Fibroblast of skin of abdomen (primary cell): ENCODE data around the gene MFAP2. TPM values are rescaled to one million over a fixed set of nuclear protein-coding genes. Genes with fewer than 3 reads are reported as not detected.

Experiments used
- DNase-seq: peaks from one replicate; pipeline ENCODE4 v3.0.0-alpha.2; 2013
- polyA plus RNA-seq, 2 experiments: library from polyadenylated mRNA; unstranded; fragments of 120-200 nt; gene quantifications; one replicate each; pipeline ENCODE4 v1.2.1, GENCODE V29; 2013; ENCODE audit not compliant: insufficient read length in 2 of 2

Gene MFAP2, protein sequence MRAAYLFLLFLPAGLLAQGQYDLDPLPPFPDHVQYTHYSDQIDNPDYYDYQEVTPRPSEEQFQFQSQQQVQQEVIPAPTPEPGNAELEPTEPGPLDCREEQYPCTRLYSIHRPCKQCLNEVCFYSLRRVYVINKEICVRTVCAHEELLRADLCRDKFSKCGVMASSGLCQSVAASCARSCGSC
- polyA plus RNA-seq (2013, experiment 1 of 2; ENCODE audit: insufficient read length) = 373 TPM
- polyA plus RNA-seq (2013, experiment 2 of 2; ENCODE audit: insufficient read length) = 377 TPM

DNA sequence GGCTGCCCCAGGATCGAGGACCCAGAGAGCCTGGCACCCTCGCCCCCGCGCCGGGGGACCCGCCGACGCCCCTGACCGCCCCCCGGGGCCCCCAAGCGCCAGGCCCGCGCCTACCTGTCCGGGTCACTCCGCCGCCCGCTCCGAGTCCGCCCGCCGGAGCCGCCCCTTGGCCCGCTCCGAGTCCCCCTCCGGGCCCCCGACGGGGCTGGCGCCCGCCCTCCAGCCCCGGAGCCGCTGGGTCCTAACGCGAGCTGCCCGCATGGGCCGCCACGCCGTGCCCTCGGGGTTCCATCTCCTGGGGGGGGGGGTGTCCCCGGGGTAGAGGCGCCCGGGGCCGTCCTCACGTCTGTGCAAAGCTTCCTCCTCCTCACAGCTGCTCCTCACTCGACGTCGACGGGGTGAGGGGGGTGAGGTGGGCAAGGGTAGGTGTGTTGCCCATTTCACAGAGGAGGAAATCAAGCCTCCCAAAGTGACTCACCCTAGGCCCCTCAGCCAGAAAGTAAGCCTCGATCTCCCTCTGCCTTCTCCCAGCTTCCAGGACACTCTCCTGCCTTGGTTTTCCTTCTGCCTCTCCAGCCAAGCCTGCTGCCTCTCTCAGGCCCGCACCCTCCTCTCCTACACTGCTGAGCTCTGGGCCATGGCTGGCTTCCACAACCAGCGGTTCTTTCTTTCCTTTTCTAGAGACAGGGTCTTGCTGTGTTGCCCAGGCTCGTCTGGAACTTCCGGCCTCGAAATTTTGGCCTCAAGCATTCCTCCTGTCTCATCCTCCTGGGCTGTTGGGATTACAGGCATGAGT, at the start of gene MFAP2:
MFAP2 (minus strand) TSS at position 148 of the 796 bp plus-strand sequence. CDS start 2,347 bp downstream, outside the sequence.
- DNase-seq = peak; percentile 62

DNA sequence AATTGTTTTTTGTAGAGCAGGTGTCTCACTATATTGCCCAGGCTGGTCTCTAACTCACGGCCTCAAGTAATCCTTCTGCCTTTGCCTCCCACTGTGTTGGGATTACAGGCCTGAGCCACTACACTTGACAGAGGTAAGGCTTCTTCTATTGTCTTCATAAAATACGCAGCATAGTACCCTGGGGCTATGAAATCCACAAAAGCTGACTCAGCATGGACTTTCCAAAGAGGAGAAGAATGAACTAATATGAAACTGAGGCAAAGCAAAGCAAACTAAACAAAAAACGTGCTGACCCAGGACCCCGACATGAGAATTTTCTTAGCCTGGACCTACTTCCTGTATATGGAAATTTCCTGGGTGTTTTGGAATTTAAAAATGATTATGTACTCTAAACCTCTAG, 49.8 kb upstream of the MFAP2 start:
- DNase-seq = no peak

DNA sequence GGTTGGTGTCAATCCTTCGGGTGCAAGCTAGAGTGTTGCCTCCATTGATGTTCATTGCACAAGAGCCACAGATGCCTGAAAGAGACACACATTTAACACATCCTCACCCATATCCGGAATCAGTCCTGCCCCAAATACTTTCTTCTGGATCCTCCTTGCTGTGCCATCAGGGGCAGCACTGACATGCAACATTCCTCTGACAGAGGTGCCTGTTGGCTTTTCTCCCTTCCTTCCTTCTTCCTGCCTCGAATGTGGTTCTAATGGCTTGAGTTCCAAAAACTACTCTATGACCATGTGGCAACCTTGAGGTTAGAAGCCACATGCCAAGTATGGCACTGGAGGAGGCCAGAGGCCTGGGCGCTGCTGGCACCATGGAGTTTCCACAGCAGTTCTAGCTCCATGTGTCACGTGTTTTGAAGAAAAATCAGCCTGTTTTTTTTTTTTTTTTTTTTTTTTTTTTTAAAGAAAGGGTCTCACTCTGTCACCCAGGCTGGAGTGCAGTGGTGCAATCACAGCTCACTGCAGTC, 48.3 kb upstream of the MFAP2 start:
- DNase-seq = no peak

DNA sequence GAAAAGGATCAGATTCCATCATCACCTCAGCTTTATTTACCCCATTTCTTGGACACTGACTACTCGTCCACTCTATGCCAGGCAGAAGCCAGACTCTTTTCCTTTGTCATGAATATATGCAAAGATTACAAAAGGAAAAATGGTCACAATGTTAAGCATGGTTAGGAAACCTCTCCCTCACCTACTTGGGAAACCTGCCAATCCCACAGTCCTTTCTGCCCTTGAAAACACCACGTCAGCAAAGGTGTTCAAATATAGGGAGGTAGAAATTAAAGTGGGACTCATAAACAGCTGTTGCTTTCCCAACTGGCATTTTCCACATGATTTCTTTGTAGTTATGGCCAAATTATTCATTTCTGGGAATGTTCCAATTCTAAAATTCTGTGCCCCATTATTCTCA, 47.5 kb upstream of the MFAP2 start:
- DNase-seq = no peak

DNA sequence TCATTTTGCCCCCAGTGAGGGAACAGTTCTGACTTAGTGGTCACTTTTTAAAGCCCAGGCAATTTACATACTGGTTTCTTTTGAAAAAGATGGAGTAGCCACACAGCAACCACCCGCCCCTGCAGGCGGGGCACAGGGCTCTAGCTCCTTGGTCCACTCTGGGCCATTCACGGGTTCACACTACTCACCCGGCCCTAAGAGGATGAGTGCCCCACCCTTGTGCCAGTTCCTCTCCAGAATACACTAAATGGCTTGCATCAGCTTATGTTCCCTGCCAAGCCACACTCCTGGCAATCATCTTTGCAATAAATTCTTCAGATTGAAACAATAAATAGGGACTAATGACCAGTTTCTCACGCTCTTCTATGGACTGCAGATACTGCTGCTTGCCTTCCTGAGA, 47.0 kb upstream of the MFAP2 start:
- no peak for DNase-seq

DNA sequence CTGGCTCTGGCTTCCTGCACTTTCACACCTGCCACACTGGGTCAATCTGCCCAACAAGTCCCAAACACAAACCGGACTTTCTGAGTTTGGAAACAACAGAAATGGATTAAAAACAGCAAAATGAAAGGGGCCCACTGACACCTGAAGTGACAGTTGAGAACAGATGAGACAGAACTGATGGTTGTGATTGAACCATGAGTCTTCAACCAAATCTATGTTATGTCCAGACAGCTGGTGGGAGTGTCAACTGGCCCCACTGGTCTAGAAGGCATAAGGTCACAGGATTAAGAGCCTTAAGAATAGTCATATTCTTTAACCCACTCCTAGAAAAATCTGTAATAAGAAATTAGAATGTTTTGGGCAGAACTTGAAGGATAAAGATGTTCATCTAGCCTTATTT, 44.3 kb upstream of the MFAP2 start:
- no peak for DNase-seq

DNA sequence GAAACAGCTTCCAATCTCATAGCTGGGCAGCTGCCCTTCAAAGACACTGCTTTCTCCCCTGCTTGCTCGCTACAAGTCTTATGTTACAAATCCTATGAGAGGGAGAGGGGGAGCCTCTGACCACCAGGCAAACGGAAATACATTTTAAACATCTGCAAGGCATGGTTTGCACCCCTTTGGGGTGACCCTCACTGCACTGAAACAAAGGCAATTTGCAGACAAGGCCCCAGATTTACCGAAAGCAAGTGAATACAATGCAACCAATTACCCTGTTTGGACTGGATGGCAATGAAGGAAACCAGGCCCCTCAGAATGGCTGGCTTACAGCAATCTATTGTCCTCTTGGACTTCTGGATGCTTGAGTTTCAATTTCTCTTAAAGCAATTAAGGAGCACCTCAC, 43.2 kb upstream of the MFAP2 start:
- DNase-seq = no peak

DNA sequence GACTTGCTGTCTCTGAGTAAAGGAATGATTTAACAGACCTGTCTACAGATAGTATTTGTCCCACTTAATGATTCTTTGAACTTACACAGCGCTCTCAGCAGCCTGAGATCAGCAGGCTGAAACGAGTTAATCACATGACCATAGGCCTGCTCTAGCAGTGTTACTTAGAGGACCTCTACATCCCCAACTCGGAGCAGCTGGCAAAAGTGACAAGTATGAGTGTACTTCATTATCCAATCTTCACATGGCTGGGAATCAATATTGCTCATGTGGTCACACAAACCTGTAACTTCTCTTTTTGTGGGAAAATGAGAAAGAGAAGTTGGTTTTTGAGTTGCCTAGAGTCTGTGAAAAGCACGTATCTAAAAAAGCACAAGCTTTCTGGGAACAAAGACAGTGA, 42.7 kb upstream of the MFAP2 start:
- no peak for DNase-seq

DNA sequence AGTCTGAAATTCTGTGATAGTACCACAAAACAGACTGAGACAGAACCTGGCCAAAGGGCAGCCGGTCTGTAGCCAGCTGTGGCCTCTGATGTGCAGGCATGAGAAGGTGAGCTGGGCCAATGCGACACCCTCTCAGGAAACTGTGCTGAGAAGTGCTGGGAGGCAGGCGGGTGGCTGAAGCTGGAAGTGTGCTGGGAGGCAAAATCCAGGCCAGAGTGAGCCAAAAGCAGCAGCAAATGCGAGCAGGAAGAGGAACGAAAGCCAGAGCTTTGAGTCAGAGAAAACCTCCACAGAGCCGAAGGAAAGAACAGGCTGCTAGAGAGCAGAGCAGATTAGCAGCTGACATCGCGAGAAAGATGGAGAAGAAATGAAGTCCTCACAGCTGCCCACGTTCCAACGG, 41.5 kb upstream of the MFAP2 start:
- no peak for DNase-seq

DNA sequence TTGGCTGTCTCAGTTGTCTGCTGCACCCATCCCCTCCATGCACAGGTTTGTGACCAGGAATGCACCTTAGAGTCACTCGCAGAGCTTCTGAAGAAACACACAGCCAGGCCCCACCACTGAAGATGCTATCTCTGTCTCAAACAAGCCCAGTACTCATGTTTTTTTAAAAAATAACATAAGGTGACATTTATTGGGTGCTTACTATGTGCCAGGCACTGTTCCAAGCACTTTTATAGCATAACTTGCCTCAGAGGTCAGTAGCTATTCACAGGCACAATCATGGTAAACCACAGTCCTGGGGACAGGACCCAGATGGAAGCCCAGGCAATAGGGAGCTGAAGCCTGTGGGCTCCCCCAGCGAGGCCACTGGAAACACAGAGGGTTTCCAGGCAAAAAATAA, 40.1 kb upstream of the MFAP2 start:
- no peak for DNase-seq

DNA sequence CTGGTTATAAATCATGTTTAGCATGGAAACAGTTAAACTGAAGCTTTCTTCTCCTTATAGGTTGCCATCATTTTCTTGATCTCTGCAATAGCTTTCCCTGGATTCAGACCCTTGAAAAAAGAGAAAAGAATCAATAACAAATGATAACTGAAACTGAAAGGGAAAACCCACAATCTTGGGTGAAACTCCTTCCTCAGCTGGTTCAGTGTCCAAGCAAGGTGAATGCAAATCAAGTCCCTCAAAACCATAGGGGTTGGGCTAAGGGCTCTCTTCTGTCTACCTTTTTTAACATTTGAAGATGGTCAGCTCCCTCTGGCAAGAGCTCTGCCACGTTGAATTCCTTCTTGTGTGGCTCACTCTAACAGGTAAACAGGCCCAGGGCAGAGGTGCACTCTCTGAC, 38.4 kb upstream of the MFAP2 start:
- DNase-seq = no peak

DNA sequence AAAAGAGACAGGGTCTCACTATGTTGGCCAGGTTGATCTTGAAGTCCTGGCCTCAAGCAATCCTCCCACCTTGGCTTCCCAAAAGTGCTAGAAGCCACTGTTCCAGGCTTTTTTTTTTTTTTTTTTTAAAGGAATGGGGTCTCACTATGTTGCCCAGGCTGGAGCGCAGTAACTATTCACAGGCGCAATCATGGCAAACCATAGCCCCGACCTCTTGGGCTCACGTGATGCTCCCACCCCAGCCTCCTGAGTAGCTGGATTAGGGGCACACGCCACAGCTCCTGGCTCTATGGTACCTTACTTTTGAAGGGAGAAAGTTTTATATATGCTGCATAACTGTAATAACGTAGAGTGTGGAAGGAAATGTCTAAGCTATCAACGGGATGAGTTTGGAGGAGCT, 37.0 kb upstream of the MFAP2 start:
- DNase-seq = no peak

DNA sequence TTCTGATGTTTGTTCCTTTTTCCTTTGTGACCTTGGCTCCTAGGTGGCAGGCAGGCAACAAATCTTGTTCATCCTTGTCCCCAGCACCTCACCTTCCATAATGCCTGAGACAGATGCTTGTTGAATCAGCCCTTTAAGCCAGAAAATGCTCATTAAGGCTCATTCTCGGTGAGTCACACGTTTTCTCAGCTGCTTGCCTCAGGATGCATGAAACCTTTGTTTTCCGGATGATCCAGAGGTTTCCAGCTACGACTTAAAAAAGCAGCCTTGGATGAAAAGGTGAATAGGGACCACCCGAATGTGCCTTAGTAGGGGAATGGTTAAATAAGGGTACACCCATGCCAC, 35.9 kb upstream of the MFAP2 start:
- peak; percentile 58 for DNase-seq

DNA sequence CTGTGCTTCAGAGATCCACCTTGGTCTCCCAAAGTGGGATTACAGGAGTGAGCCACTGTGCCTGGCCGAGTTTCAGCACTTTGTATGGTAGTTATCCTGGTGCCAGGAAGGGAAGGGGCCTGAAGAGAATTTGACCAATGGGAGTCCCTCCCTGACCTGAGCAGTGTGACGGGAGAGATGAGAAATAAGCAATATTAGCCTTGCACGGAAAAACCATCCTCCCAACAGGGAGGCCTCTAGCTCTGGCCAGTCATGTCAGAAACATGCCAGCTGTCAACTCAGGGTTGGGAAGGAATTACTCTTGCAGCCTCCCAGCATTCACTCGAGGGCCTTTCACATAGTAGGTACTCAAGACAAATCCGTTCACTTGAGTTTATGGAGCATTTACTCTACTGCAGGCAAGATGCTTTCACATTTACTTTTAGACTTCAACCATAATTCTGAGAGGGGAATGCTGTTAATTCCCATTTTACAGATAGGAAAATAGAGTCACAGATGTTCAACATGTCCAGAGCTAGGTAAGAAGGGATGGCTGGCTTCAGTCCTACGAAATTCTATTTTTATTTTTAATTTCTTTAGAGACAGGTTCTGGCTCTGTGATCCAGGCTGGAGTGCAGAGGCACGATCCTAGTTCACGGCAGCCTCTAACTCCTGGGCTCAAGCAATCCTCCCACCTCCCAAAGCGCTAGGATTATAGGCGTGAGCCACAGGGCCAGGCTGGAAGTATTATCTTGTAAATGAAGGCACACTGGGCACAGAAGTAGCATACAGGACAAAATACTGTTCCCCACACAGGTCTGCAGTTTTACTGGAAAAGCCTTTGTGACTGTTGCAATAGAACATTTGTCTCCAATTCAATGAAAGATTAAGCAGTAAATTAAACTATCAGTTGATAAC, 34.5 kb upstream of the MFAP2 start:
- no peak for DNase-seq

DNA sequence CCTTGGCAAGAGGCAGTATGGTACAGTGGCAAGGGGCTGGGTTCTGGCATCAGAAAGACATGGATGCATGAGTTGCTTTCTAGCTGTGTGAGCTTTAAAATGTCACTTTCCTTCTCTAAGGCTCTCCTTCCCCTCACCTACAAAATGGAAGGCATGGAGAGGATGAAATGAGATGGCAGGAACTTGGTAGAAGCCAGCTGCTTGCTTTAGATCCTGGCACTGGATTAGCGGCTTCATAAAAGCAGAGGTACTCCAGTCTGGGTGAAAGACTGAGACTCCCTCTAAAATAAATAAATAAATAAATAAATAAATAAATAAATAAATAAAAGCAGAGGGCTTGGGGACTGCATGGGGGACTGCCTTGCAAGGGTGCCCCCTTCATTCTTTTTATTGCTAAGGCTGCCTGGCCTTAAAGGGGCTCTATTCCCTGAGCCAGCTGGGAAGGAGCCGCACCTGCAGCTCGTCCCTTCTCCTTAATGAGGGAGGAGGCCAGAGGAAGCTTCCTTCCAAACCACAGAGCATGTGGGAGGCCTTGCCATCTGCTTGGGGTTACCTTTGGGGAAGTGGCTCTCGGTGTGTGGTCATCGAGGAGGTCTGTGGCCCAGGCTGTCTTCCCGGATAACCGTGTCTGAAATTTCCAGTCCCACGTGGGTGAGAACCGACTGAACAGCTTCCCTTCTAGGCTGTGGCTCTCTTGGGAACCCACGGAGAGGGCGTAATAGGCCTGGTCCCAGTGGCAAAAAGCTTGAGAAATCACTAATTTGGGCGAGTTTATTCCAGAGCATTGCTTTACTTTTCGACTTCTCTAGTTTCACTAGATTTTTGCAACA, 33.3 kb upstream of the MFAP2 start:
- no peak for DNase-seq

DNA sequence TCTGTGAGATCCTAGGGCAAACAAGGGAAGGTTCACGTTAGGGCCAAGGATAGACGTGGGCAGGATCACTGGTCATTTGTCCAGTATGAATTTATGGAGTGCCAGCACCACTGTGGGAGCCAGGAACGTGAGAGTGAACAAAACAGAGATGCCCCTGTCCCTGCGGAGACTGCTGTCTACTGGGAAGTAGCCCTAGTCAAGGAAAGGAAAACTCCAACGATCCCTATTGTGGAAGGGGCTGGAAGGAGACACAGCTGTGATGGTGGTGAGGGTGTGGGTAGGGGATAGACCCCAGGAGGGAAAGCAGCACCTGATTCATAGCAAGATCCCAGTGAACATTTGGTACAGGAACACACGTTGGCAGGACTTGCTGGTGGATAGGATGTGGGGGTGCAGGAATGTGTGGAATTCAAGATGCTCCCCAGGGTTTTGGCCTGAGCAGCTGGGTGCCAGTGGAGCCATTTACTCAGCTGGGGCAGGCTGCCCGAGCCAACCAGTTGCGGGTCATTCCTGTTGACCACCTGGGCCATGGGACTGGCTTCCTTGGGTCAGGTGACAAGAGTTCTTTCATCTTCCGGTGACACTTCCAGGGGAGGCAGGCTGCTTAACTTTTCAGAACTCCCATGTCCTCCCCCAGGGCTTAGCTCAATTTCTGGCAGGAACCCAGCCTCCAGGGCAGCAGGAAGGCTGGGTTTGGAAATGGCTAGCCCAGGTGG, 32.5 kb upstream of the MFAP2 start:
- no peak for DNase-seq

DNA sequence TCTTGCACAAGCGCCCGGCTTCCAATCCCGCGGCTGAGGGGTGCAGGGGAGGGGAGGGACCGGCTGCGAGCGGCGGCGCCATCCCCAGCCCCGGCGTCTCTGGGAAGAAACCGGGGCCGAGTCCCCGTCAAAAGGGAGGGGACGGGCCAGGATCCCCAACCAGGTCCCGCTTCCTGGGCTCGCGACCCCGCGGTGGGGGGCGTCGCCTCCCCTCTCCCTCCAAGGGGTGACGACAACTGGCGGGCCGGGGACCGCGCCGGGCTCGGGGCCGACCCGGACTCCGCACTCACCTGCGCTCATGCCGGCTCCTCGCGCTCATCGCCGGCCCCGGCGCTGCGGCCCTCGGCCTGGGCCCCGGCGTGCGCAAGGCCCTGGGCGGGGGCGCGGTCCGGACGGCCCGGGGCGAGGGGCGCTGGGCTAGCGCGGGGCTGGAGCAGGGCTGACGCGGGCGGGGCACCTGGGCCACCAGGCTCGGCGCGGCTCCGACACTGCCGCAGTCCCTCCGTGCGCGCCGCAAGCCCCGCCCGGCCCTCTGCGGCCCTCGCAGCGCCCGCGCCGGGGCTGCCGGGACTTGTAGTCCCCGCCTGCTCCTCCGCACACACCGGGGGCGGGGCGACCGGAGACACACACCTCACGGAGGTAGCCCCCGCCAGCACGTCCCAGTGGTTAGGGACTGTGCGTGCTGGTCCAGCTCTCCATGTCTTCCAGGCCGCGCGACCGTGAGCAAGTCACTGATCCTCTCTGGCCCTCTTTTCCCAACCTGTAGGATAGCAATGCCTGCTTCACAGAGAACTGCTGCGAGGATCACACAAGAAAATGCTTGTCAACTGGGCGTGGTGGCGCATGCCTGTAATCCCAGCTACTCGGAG, 31.3 kb upstream of the MFAP2 start, which contains the start of gene ATP13A2:
ATP13A2 (minus strand) TSS at position 490 of the 869 bp plus-strand sequence; CDS start at position 300, 190 bp downstream.
- DNase-seq = peak; percentile 55

DNA sequence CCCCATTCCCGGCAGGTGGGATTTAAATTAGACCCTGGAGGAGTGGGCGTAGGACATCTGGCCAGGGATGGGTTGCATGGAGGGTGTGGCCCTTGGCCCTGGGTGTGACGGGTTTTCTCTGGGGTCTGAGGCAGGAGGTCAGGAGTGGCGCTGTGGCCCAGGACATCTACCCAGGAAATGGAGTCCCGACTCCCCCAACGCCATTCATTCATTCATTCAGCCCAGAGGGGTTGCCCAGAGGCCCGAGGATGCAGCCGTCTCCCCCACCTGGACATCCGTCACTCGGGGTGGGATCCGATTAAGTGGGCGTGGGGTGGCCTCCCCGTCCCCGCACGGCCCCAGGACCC, 30.6 kb upstream of the MFAP2 start:
- DNase-seq = no peak

DNA sequence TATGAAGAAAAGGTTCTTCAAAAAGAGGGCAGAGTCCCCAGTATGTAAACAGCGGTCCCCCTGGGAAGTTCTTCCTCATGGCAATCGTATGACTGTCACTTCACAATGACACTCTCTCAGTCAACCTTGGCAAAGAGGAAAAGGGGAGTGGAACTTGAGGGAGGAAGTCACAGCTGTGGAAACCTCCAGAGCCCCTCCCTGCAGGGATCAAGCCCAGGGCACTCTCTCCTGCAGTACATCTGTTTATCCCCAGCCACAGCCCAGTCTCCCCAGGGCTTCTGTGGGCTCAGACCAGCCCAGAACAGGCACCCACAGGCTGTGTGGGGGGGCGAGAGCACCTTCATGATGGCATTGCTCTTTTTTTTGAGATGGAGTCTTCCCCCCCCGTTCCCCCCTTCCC, 29.3 kb upstream of the MFAP2 start:
- no peak for DNase-seq

DNA sequence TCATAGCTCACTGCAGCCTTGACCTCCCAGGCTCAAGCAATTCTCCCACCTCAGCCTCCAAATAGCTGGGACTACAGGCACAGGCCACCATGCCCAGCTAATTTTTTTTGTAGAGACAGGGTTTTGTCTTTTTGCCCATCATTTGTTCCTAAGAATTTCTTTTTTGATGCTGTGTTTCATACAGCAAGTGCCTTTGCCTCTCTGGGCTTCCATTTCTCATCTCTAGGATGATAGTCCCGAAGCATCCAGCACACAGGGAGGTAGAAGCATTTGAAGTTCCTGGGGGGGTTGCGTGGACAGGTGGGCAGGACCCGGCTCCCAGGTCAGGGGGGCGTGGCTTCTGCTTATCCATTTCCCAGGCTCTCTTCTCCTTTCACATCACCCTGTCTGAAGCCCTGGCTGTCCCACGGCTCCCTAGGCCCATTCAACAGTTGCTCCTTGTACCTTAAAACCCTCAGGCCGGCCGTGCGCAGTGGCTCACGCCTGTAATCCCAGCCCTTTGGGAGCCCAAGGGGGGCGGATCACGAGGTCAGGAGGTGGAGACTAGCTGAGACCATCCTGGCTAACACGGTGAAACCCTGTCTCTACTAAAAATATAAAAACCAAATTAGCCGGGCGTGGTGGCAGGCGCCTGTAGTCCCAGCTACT, 27.9 kb upstream of the MFAP2 start:
- DNase-seq = no peak
